K562 (cell line): Measurements from ENCODE around the gene FRRS1. TPM values are rescaled to one million over a fixed set of nuclear protein-coding genes. Genes with fewer than 3 reads are reported as not detected.

ENCODE experiments used
- ATAC-seq: fragments of 200-7000 bp; cut with Tn5 transposase; 3 replicates; pipeline ENCODE4 v1.9.1; 2020; ENCODE audit warnings: moderate library complexity
- BruUV-seq: library from RNA; stranded (reverse); fragments of 400-500 nt; replicated peaks from 2 replicates; lab custom pipeline; 2021; lab: Mats Ljungman, UMichigan
- CTCF ChIA-PET: fragments of 300-600 bp; formaldehyde crosslinking; extraction: SDS; loops from one replicate; lab custom pipeline; 2021; ENCODE audit warnings: low intra/inter-chr PET ratio; lab: Yijun Ruan, JAX
- POLR2A ChIA-PET: fragments of 300-600, 350-650 bp; sonication (Branson Sonifier 250); formaldehyde crosslinking; extraction: SDS; loops from one replicate; lab custom pipeline; 2021; ENCODE audit warnings: antibody characterized with exemption, inconsistent platforms; lab: Yijun Ruan, JAX
- DNase-seq, 4 experiments: peaks; one replicate each; pipeline versions ENCODE4 v3.0.0 to v3.0.0-alpha.2; 2011 to 2018; ENCODE audit warnings: low spot score in 3 of 4, mixed read lengths in 3 of 4; ENCODE audit errors: extremely low read depth in 1 of 4
- FAIRE-seq: peaks from 2 replicates; lab custom pipeline; 2011; peaks lifted over from hg19 to GRCh38; lab: Jason Lieb, UNC
- H2AFZ ChIP-seq: 2 replicates; pipeline ENCODE4 v1.6.0; 2011; ENCODE audit warnings: low read depth, low read length, control low read depth, inconsistent platforms
- H3K27ac ChIP-seq: fragments of 200-600 bp; 3 replicates; pipeline ENCODE4 v1.8.0; 2011; ENCODE audit warnings: low read depth, mild to moderate bottlenecking, control low read depth, inconsistent platforms, low read length, moderate library complexity, mixed read lengths; ENCODE audit errors: extremely low read depth
- H3K27me3 ChIP-seq, 2 experiments: fragments of 300-600 bp in 1 of 2; 2 replicates in 1 of 2; 3 replicates in 1 of 2; pipeline versions ENCODE4 v1.6.0 to v1.8.0; 2011; ENCODE audit warnings: inconsistent platforms in 2 of 2, low read length in 2 of 2, mild to moderate bottlenecking in 1 of 2, mixed read lengths in 1 of 2, moderate library complexity in 1 of 2; ENCODE audit not compliant: control insufficient read depth in 2 of 2, insufficient read depth in 2 of 2
- H3K36me3 ChIP-seq: fragments of 300-600 bp; 3 replicates; pipeline ENCODE4 v1.8.0; 2011; ENCODE audit warnings: mild to moderate bottlenecking, low read length, inconsistent platforms; ENCODE audit not compliant: control insufficient read depth, insufficient read depth
- H3K4me1 ChIP-seq, 2 experiments: fragments of 200-600 bp in 1 of 2; replicated peaks in 1 of 2; 2 replicates in 1 of 2; 3 replicates in 1 of 2; pipeline versions ENCODE4 v1.5.1 to v1.8.0; 2011; ENCODE audit warnings: inconsistent platforms in 2 of 2, low read length in 2 of 2, mild to moderate bottlenecking in 1 of 2, mixed read lengths in 1 of 2, moderate library complexity in 1 of 2; ENCODE audit not compliant: control insufficient read depth in 2 of 2, insufficient read depth in 2 of 2
- H3K4me2 ChIP-seq: 2 replicates; pipeline ENCODE4 v1.6.1; 2011; ENCODE audit warnings: low read length, control low read depth, inconsistent platforms, mixed read lengths; ENCODE audit not compliant: insufficient read depth
- H3K4me3 ChIP-seq: fragments of 200-600 bp; sonication (generic), shearing (Covaris generic); 2 replicates; pipeline ENCODE4 v1.5.1; 2016; ENCODE audit warnings: control low read depth, inconsistent platforms
- H3K79me2 ChIP-seq: fragments of 200-600 bp; 3 replicates; pipeline ENCODE4 v1.8.0; 2011; ENCODE audit warnings: low read length, inconsistent platforms; ENCODE audit not compliant: control insufficient read depth, insufficient read depth
- H3K9ac ChIP-seq, 2 experiments: 2 replicates each; pipeline versions ENCODE4 v1.6.0 to v1.6.1; 2011; ENCODE audit warnings: low read depth in 2 of 2, low read length in 2 of 2, control low read depth in 1 of 2, inconsistent platforms in 1 of 2, mild to moderate bottlenecking in 1 of 2, mixed read lengths in 1 of 2; ENCODE audit not compliant: insufficient read depth in 1 of 2
- H3K9me1 ChIP-seq: one replicate; pipeline ENCODE4 v1.6.0; 2011; ENCODE audit warnings: inconsistent platforms, mild to moderate bottlenecking, low read length, moderate library complexity; ENCODE audit not compliant: control insufficient read depth, insufficient read depth
- H3K9me3 ChIP-seq: replicated peaks from 2 replicates; pipeline ENCODE4 v1.5.1; 2011; ENCODE audit warnings: low read depth, low read length, inconsistent platforms; ENCODE audit not compliant: control insufficient read depth, insufficient read depth
- H4K20me1 ChIP-seq: replicated peaks from 2 replicates; pipeline ENCODE4 v1.6.1; 2011; ENCODE audit warnings: low read length, inconsistent platforms, mixed read lengths; ENCODE audit not compliant: control insufficient read depth, insufficient read depth
- ADNP ChIP-seq: fragments of 200-800 bp; sonication (Bioruptor generic); IDR thresholded peaks from 2 replicates; pipeline ENCODE4 v1.6.1; 2016; ENCODE audit warnings: missing genetic modification characterization, missing compliant biosample characterization
- ASH1L ChIP-seq: fragments of 450-650 bp; IDR thresholded peaks from 2 replicates; pipeline ENCODE4 v1.6.1; 2018; ENCODE audit warnings: borderline replicate concordance, mild to moderate bottlenecking, low read depth; ENCODE audit not compliant: partially characterized antibody
- E2F1 ChIP-seq: sonication (generic); formaldehyde crosslinking; IDR thresholded peaks from 2 replicates; pipeline ENCODE4 v1.8.1; 2023; ENCODE audit warnings: mild to moderate bottlenecking, missing genetic modification reagents, moderate library complexity
- NCOR1 ChIP-seq: fragments of 450-650 bp; IDR thresholded peaks from 2 replicates; pipeline ENCODE4 v1.6.1; 2016; ENCODE audit warnings: mild to moderate bottlenecking, moderate library complexity
- PBX2 ChIP-seq, 2 experiments: IDR thresholded peaks in 1 of 2; conservative IDR thresholded peaks in 1 of 2; 2 replicates each; pipeline ENCODE4 v1.6.1; 2016; ENCODE audit warnings: low read depth in 2 of 2, mild to moderate bottlenecking in 1 of 2, missing compliant biosample characterization in 1 of 2, missing genetic modification characterization in 1 of 2, moderate library complexity in 1 of 2
- PML ChIP-seq: IDR thresholded peaks from 2 replicates; pipeline ENCODE4 v1.6.1; 2012; ENCODE audit warnings: low read length, inconsistent platforms
- POLR2A ChIP-seq: fragments of 450-650 bp; conservative IDR thresholded peaks from 2 replicates; pipeline ENCODE4 v1.6.1; 2016
- PPARD ChIP-seq: fragments of 250-450 bp; sonication (Bioruptor Pico); IDR thresholded peaks from 2 replicates; pipeline ENCODE4 v1.8.0; 2022; ENCODE audit warnings: inconsistent platforms, mild to moderate bottlenecking, moderate library complexity
- PTTG1 ChIP-seq: fragments of 450-650 bp; IDR thresholded peaks from 2 replicates; pipeline ENCODE4 v1.6.1; 2016; ENCODE audit warnings: low read depth, mild to moderate bottlenecking, missing genetic modification characterization, missing compliant biosample characterization
- RREB1 ChIP-seq: fragments of 250-450 bp; sonication (Bioruptor Pico); IDR thresholded peaks from 2 replicates; pipeline ENCODE4 v1.4.0; 2020
- SP1 ChIP-seq: sonication (generic); formaldehyde crosslinking; IDR thresholded peaks from 2 replicates; pipeline ENCODE4 v1.8.1; 2022; ENCODE audit warnings: mild to moderate bottlenecking, missing genetic modification reagents
- SREBF2 ChIP-seq: sonication (generic); formaldehyde crosslinking; IDR thresholded peaks from 2 replicates; pipeline ENCODE4 v1.4.0; 2020; ENCODE audit warnings: mild to moderate bottlenecking, missing genetic modification reagents
- TRIM24 ChIP-seq, 2 experiments: fragments of 450-650 bp; IDR thresholded peaks; 2 replicates each; pipeline ENCODE4 v1.6.1; 2016
- ZEB2 ChIP-seq: fragments of 450-650 bp; IDR thresholded peaks from 2 replicates; pipeline ENCODE4 v1.6.1; 2016
- ZNF507 ChIP-seq: conservative IDR thresholded peaks from 2 replicates; pipeline ENCODE4 v1.6.1; 2017; ENCODE audit warnings: missing genetic modification characterization, missing compliant biosample characterization
- in situ Hi-C: fragments of 300-500 bp; cut with MboI; formaldehyde crosslinking; loops from 4 replicates; pipeline ENCODE4 v1.15.0; 2018; ENCODE audit warnings: inconsistent platforms, mixed read lengths
- intact Hi-C: fragments of 100-400 bp; cut with micrococcal nuclease; formaldehyde crosslinking; loops from 2 replicates; pipeline ENCODE4 v1.14.2; 2022
- polyA plus RNA-seq, 8 experiments: library from polyadenylated mRNA; depleted of rRNA in 4 of 8; stranded (reverse) in 5 of 8; unstranded in 3 of 8; fragments of >200 nt; fragmentation: Nextera tagmentation in 2 of 8; fragmentation: Illumina TruSeq in 1 of 8; extraction: Ambion mirVana in 2 of 8; extraction: Trizol in 1 of 8; gene quantifications; 2 replicates each; pipeline versions ENCODE4 v1.2.1 to v1.2.3, GENCODE V29; 2011 to 2014; ENCODE audit warnings: inconsistent platforms in 1 of 8, missing spikeins in 1 of 8
- total RNA-seq, 7 experiments: library from RNA; depleted of rRNA in 6 of 7; stranded (reverse); fragments of >200 nt in 6 of 7; fragmentation: Illumina TruSeq in 2 of 7; extraction: Trizol in 2 of 7; gene quantifications; 2 replicates each; pipeline versions ENCODE4 v1.2.1 to v1.2.3, GENCODE V29; 2011 to 2021; ENCODE audit warnings: low replicate concordance in 1 of 7

The FRRS1 gene
- total and polyA plus RNA-seq, 9 of the 15 experiments (the other 6 are each of a cell fraction or from before 2014, with no cell fraction given), result 0.87 to 54.0 (median 23.7) TPM

GRCh38 chr1:99702221-99702620, 64.2 kb downstream of the FRRS1 start:
- no TSS peak for BruUV-seq
- ATAC-seq (no peak), DNase-seq (no peak), FAIRE-seq (no peak)
- Histone ChIP-seq H3K9me1 (no peaks in the 10 kb centered on the region), H3K4me2 (no peak overlapping the region), H2AFZ (no peak overlapping the region), H3K36me3 (peaks cover 24% of the 10 kb centered on the region; the same call in 2 of the 3 replicates), H3K27me3 (no peaks in the 10 kb centered on the region), H3K9me3 (no peaks in the 10 kb centered on the region), H3K9ac (no peak overlapping the region), H3K27ac (no peak overlapping the region), H3K79me2 (no peaks in the 10 kb centered on the region), H3K4me1 (peaks cover 2 to 6% of the 10 kb centered on the region in 2 experiments; a peak in 4 of 5 replicates), H4K20me1 (no peaks in the 10 kb centered on the region), H3K4me3 (no peak overlapping the region)
- ChIA-PET CTCF (no interaction called here), POLR2A (no interaction called here)
- in situ Hi-C loops, result loop anchor here (10.0 kb wide), 1 partner anchor 517 kb away; no protein-coding TSS in a partner anchor
- intact Hi-C loops, result loop anchor here (10.0 kb wide), 1 partner anchor 167 kb away; no protein-coding TSS in a partner anchor
- TF ChIP-seq E2F1 (no peak), ZEB2 (no peak), SP1 (CRISPR knock-in tag) (no peak), SREBF2 (CRISPR knock-in tag) (no peak), POLR2A (no peak), PBX2 (CRISPR knock-in tag; IDR thresholded peaks at IDR 0.05; ENCODE audit: low read depth) (no peak), PBX2 (tag; conservative IDR thresholded peaks at IDR 0.05; ENCODE audit: low read depth) (no peak), ADNP (no peak), PPARD (CRISPR knock-in tag) (no peak), PTTG1 (no peak), RREB1 (no peak), TRIM24 (IDR thresholded peaks at IDR 0.05) (no peak), ASH1L (no peak), ZNF507 (tag) (no peak), PML (no peak), NCOR1 (no peak)
